ENCODE measurements around the gene DOCK3.

DNA sequence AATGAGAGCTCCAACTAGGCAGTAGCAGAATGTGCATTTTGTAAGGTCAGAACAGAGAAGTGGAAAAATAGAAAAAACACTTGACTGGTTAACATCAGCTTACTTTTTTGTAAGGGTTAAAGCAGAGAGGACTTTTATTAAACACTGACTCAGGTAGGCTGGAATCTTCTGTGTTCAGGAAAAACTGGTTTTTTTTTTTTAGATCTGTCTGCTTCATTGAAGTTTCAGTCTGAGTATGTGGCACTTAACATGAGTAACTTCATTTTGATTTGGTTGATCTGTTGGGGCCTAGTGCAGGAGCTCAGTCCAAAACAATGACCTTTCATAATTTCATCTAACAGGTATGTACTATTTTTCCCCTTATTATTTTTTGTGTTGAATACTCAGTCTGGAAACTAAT, 141.1 kb downstream of the DOCK3 start:
- TF ChIP-seq, protein P1, sequence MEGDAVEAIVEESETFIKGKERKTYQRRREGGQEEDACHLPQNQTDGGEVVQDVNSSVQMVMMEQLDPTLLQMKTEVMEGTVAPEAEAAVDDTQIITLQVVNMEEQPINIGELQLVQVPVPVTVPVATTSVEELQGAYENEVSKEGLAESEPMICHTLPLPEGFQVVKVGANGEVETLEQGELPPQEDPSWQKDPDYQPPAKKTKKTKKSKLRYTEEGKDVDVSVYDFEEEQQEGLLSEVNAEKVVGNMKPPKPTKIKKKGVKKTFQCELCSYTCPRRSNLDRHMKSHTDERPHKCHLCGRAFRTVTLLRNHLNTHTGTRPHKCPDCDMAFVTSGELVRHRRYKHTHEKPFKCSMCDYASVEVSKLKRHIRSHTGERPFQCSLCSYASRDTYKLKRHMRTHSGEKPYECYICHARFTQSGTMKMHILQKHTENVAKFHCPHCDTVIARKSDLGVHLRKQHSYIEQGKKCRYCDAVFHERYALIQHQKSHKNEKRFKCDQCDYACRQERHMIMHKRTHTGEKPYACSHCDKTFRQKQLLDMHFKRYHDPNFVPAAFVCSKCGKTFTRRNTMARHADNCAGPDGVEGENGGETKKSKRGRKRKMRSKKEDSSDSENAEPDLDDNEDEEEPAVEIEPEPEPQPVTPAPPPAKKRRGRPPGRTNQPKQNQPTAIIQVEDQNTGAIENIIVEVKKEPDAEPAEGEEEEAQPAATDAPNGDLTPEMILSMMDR (IDR thresholded peaks at IDR 0.05): no peak
- no peak for TF ChIP-seq POLR2A (IDR thresholded peaks at IDR 0.05)
- no peak for TF ChIP-seq POLR2AphosphoS5 (IDR thresholded peaks at IDR 0.05)
- TF ChIP-seq EP300 (IDR thresholded peaks at IDR 0.05): no peak

Data from gastroesophageal sphincter (tissue), 3 donors.